Activated T-cell treated with anti-CD3 and anti-CD28 coated beads, Interleukin-2, amount 50 U/mL, for 48 hours (primary cell): ENCODE results near the gene EBNA1BP2.
A peak's percentile ranks its signal among the peaks of the same experiment; 100 is the strongest.
"Not testable (repeated sequence)": the region's sequence is repeated elsewhere in the genome, so short reads cannot be mapped to it uniquely, and the experiment has no call there.

ENCODE experiments used
- DNase-seq, 2 experiments: peaks; one replicate each; pipeline ENCODE4 v3.0.0-alpha.2; 2020

The EBNA1BP2 gene, protein sequence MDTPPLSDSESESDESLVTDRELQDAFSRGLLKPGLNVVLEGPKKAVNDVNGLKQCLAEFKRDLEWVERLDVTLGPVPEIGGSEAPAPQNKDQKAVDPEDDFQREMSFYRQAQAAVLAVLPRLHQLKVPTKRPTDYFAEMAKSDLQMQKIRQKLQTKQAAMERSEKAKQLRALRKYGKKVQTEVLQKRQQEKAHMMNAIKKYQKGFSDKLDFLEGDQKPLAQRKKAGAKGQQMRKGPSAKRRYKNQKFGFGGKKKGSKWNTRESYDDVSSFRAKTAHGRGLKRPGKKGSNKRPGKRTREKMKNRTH

DNA sequence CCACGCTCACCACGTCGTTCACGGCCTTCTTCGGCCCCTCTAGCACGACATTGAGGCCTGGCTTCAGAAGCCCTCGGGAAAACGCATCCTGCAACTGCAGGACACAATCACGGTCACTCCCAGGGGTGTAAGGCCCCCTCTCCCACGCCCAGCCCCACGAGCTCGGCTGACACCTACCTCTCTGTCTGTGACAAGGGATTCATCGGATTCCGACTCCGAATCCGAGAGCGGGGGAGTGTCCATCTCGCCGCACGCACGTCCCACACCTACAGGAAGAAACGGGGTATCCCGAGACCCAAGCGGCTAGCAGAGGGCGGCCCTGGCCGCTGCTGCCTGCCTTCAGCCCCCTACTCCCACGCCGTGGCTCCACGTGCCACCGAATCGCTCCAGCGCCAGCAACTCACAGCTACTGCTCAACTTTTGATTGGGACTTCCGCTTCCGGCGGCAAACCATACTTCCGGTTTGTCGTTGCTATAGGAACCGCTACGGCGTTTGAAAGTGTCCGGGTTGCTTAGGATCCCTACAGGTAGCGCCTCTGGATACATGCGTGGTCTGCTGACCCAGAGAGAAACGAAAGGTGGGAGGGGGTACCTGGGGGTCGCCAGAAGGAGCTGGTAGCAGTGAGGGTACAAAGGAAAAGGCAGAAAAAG is at the start of gene EBNA1BP2, which contains the start of gene CFAP57:
Gene EBNA1BP2, minus strand, starts transcription at position 415 of the 651 bp plus-strand sequence. Its CDS starts 172 bp downstream, at position 243.
Gene CFAP57, plus strand, starts transcription at position 455 of the 651 bp plus-strand sequence. CDS start 424 bp downstream, outside the sequence.
- peak; percentile 95 for DNase-seq

DNA sequence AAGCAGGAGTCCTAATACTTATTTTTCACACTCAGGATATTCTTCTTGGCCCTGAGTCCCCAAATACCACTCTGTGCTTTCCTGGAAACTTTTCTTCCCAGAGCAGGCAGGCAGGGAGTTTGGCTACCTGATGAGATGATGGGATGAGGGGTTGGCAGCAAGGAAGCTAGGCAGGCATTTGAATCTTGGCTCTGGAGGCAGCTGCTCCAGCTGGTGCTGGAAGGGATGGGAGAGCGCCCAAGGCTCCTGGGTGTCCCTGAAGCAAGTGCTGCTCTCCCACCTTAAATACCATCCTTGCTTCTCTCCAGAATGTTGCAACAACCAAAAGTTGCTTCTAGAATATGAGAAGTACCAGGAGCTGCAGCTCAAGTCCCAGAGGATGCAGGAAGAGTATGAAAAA is 49.7 kb upstream of the EBNA1BP2 start:
- DNase-seq = no peak

DNA sequence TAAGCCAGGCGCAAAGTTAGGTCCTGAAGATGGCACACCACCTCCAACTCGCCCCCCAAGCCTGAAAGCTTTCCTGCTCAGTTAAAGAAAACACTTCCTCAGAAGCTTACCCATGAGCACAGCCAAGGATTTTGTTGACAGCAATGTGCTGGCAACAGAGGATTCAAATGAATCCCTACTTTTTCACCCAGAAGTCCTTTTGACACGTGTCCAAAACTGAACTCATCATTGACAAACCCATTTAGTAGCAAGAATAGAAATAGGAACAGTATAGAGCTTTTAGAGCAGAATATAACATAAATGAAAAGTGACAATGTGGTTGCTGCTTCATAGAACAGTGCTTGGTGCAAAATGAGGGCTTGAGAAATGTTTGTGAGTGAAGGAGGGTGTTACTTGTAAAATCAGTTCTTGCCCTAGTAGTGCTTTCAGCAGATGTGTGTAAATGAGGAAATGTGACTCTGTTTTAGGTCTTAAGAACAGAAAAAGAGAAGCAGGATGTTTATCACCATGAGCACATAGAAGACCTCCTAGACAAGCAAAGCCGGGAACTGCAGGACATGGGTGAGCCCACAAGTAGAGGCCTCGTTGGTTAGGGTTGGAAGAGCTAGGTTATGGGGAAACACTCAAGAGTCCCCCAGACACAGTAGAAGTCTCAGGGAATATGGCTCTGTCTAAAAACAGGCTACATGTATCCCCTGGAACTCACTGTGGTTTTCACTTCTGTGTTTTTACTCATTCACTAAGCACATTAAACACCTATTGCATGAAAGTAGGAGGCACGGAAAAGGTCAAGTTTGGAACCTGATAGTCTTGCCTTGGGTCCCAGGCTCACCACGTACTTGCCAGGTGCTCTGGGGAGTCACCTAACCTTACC is 49.1 kb upstream of the EBNA1BP2 start:
- no peak for DNase-seq

GRCh38 chr1:43217747-43218146 is 45.7 kb upstream of the EBNA1BP2 start:
- no peak for DNase-seq

- no peak for DNase-seq
Observed at GRCh38 chr1:43214501-43215444, 42.7 kb upstream of the EBNA1BP2 start.

GRCh38 chr1:43208277-43208676 is 36.2 kb upstream of the EBNA1BP2 start:
- not testable (repeated sequence) for DNase-seq

DNA sequence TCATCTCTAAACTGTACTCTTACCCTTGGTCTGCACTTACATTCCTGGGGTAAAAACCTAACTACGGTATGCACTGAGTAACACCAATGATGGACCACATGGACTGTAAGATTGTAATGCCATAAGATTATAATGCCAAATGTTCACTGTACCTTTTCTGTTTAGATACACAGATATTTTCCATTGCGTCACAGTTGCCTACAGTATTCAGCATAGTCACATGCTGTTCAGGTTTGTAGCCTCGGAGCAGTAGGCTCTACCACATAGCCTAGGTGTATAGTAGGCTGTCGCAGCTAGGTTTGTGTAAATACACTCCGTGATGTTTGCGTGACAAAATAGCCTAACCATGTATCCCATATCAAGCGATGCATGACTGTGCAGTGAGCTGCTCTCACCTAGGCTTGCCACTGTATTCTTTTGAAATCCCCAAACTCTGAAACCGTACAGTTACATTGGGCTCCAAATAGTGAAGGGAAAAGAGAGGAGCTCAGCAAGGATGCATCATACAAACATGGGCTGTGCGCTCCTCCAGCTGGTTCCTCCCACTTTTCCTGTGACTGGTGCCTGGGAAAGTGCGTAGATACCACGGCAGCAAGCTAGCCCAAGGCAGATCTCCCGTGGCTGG is 35.3 kb upstream of the EBNA1BP2 start:
- no peak for DNase-seq

DNA sequence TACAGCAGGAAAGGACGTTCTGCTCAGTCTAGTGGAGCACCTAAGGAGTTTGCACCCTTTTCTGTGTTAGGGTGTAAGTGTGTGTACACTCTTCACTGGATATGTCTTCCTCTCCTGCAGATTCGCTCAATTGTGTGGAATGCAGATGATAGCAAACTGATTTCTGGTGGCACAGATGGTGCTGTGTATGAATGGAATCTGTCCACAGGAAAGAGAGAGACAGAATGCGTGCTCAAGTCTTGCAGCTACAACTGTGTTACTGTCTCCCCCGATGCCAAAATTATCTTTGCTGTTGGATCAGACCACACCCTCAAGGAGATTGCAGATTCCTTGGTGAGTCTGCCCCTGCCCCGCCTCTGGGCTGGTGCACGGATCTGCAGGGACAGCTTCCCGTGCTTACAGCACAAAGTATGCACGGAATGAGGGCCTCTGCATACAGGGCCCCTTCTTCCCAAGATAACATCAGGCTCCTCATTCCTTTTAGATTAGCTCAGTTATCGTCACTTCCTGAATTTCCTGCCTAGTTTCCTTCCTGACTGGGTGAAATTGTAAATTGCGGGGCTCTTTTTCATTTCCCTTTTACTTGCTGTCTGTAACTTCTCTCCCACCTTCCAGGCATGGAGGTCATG is 34.6 kb upstream of the EBNA1BP2 start:
- no peak for DNase-seq

DNA sequence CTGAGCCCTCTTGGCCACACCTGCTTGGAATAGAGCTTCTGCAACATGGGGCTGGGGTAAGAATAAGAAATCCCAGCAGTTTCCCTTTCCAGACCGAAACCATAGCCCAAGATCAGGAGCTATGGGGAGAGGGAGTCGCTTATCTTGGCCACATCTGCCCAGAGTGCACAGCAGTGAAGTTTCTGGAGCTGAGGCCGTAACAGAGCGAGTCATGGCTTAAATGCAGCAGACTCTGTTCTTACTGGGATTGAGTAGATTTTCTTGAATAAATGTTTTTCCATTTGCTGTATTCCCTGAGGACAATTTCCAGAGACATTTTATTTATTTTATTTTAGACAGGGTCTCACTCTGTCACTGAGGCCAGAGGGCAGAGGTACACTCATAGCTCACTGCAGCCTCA is 33.6 kb upstream of the EBNA1BP2 start:
- DNase-seq = no peak

GRCh38 chr1:43204394-43204793 is 32.3 kb upstream of the EBNA1BP2 start:
- no peak for DNase-seq

DNA sequence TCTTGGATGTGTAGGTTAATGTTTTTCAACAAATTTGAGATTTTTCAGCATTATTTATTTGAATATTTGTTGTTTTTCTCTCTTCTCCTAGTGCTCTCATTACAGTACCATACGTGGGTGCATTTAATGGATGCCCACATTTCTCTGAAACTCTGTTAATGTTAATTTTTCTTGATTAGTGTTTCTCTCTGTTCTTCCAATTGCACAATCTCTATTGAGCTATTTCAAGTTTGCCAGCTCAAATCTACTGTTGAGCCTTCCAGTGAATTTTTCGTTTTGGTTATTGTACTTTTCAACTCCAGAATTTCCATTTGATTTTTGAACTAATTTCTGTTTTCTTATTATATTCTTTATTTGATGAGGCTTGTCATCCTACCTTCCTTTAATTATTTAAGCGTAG is 31.8 kb upstream of the EBNA1BP2 start:
- no peak for DNase-seq

DNA sequence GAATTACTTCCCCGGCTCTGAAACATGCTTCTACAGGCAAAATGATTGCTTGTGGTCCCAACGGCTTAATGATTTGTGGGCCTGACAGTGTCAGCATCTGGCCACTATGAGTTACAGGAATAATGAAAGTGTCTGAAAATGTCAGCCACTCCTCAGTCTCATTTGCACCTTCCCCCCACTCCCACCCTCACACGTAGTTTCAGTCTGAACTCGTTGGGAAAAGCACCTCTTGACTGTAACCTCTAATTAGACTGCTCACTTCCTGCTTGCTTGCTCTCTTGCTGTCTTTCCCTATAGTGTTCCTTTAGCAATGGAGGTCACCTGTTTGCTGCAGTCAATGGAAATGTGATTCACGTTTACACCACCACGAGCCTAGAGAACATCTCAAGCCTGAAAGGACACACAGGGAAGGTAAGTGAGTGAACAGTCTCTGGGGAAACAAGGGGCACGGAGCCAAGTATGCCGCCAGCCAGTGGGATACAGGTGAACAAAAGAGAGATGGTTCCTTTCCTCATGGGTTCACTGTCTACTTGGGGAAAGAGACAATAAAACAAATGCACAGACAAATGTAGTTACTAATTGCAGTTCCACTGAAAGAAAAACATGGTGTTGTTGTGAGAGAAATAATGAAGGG is 27.1 kb upstream of the EBNA1BP2 start:
- no peak for DNase-seq

GRCh38 chr1:43197343-43198127 is 25.4 kb upstream of the EBNA1BP2 start:
- no peak for DNase-seq

GRCh38 chr1:43194509-43194908 is 22.4 kb upstream of the EBNA1BP2 start:
- DNase-seq = no peak

- no peak for DNase-seq
Observed at GRCh38 chr1:43188106-43188505, 16.0 kb upstream of the EBNA1BP2 start.

DNA sequence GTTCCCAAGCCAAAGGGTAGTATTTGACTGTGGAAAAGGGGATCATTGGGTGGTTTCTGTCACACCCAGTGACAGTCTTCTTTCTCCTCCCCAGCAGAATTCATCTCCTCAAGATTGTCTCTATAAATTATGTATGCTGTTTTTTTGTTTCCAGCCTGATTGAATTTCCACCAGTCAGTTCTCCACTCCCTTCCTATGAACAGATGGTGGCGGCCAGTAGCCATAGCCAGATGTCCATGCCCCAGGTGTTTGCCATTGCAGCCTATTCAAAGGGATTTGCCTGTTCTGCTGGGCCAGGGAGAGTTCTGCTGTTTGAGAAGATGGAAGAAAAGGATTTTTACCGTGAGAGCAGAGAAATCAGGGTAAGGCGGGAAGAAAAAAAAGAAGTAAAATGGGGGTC is 12.9 kb upstream of the EBNA1BP2 start:
- no peak for DNase-seq

GRCh38 chr1:43184388-43184787 is 12.3 kb upstream of the EBNA1BP2 start:
- no peak for DNase-seq

DNA sequence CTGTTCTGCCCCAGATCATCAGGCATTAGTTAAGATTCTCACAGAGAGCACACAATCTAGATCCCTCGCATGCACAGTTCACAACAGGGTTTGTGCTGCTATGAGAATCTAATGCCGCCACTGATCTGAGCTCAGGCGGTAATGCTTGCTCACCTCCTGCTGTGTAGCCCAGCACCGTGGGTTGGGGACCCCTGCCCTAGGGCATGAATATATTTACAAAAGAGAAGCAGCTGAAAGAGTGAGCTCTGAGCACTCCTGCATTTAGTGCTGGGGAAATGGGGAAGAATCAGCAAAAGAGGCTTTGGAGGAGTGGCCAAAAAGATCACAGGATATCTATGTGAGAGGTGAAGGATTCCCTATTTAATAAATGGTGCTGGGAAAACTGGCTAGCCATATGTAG is 5.6 kb upstream of the EBNA1BP2 start:
- DNase-seq = no peak

- DNase-seq = no peak
Observed at GRCh38 chr1:43174873-43175272, 2.8 kb upstream of the EBNA1BP2 start.

DNA sequence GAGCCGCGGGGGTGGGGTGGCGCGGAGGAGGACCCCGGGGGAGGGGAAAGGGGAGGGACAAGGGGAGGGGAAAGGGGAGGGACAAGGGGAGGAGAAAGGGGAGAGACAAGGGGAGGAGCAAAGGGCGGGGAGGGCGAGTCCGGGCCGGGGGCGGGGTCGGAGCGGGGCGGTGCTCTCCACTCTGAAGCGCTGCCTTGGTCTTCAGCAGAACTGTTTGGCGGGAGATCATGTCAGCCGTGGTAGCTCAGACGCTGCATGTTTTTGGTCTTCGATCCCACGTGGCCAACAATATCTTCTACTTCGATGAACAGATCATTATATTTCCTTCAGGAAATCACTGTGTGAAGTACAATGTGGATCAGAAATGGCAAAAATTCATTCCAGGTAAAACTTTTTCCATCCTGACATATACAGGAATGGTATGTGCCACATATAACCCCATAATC is 460 bp upstream of the EBNA1BP2 start:
- DNase-seq = no peak
